ENCODE results near the gene EGLN2. TPM values are rescaled to one million over a fixed set of nuclear protein-coding genes. Genes with fewer than 3 reads are reported as not detected.

The EGLN2 gene
- total RNA-seq (ENCODE audit: unreplicated experiment): 142 TPM
- long read RNA-seq, transcript EGLN2-207 (5 exons, 2,821 nt): minor isoform, 14 of 118 reads
- long read RNA-seq, transcript EGLN2-201 (6 exons, 2,102 nt): major isoform, 93 of 118 reads
- long read RNA-seq, partial matches to known transcripts: 1 of 118 reads
- long read RNA-seq, other reads (novel, unspliced or antisense): 9 of 118 reads

DNA sequence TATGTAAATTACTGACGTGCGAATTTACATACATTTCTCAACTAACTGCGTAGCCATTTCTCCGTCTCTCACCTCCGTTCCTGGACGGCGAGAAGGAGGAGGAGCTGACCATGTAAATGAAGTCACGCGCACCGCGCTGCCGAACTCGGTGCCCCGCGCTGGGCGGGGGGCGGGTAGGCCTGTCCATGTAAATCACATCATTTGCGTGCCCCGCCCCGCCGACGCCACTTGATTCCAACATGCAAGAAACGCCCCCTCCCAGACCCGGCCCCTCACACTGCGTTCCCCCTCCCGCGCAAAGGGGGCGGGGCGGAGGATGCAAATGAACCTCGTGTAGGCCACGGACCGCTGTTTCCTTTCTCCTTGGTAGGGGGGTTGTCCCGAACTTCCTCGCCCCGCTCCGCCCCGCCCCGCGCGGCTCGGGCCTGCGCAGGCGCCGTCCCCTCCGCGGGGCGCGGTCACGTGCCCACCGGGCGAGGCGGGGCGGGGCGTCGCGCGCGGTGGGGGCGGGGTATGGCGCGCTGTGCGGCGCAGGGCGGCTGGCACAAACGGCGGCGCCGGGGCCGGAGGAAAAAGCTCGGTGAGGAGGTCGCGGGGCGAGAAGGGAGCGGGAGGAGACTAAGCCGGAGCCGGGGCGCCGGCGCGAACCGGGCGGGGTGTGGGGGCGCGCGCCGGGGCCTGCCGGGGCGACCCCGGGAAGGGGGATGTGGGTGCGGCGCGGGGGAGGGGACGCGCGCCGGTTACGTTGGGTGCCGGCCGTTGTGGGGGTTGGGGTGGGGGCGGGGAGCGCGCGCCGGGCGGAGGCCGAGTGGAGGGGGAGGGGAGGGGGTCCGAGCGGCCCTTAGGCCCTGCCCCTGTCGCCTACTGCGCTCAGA, at the start of gene EGLN2:
TSS of gene EGLN2 (plus strand) at position 509 of the 875 bp plus-strand sequence. CDS start 1,382 bp downstream, outside the sequence.
- peak; percentile 100 for DNase-seq
- TF ChIP-seq, protein P1, sequence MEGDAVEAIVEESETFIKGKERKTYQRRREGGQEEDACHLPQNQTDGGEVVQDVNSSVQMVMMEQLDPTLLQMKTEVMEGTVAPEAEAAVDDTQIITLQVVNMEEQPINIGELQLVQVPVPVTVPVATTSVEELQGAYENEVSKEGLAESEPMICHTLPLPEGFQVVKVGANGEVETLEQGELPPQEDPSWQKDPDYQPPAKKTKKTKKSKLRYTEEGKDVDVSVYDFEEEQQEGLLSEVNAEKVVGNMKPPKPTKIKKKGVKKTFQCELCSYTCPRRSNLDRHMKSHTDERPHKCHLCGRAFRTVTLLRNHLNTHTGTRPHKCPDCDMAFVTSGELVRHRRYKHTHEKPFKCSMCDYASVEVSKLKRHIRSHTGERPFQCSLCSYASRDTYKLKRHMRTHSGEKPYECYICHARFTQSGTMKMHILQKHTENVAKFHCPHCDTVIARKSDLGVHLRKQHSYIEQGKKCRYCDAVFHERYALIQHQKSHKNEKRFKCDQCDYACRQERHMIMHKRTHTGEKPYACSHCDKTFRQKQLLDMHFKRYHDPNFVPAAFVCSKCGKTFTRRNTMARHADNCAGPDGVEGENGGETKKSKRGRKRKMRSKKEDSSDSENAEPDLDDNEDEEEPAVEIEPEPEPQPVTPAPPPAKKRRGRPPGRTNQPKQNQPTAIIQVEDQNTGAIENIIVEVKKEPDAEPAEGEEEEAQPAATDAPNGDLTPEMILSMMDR (IDR thresholded peaks at IDR 0.05; ENCODE audit: partially characterized antibody, unreplicated experiment): no peak
- H3K27ac Mint-ChIP-seq (ENCODE audit: unreplicated experiment): peak within 1 kb of the TSS; percentile 87
- H3K36me3 Mint-ChIP-seq (ENCODE audit: unreplicated experiment): no peaks in the 10 kb centered on the region
- H3K9me3 Mint-ChIP-seq (ENCODE audit: unreplicated experiment): peaks cover 14% of the 10 kb centered on the region
- peaks cover 24% of the 10 kb centered on the region for H3K4me1 Mint-ChIP-seq (ENCODE audit: low read depth, unreplicated experiment)
- peak within 1 kb of the TSS; percentile 95 for H3K4me3 Mint-ChIP-seq (ENCODE audit: unreplicated experiment)
- peaks cover 5% of the 10 kb centered on the region for H3K27me3 Mint-ChIP-seq (ENCODE audit: unreplicated experiment)

DNA sequence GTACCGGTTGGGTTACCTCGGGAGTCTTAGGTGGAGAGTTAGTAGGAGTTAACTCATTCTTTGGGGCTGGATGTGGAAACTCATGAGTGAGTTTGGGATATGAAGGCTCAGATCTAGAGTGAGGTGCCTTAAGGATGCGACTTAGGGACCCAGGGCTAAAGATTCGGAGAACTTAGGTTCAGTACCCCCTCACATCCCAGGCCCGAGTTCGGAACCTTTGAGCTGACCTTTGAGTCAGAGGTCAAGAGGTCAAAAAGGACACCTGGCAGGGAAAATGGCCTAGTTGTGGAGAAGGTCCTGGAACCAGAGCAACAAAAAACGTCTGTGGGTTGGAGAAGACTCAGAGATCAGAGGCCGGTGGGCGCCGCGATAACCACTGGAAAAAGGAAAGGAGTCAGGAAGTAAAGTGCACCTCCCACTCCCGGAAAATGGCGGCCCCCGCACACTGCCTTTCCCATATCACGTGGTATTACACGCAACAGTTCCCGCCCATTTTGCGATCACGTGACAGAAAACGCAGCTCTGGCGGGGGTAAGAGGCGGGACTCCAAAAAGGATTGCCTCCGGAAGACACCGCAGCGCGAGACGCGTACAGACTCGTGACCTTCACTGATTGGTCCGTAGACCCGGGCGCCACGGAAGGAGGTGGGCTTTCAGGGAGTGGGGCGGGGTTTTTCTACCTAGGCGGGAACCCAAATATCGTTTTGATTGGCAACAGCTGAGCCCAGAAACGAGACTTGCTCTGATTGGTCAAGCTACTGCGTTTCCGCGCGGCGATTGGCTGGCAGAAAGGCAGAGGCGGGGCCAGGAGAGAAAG, 48.7 kb upstream of the EGLN2 start, which contains the start of gene ACTMAP:
TSS of gene ACTMAP (minus strand) at position 420 of the 816 bp plus-strand sequence. CDS start 674 bp downstream, outside the sequence.
- TF ChIP-seq, protein P1 (IDR thresholded peaks at IDR 0.05; ENCODE audit: partially characterized antibody, unreplicated experiment): no peak
- Mint-ChIP-seq H3K36me3 (ENCODE audit: unreplicated experiment) (no peaks in the 10 kb centered on the region), H3K4me3 (ENCODE audit: unreplicated experiment) (peak within 1 kb of the TSS; percentile 100), H3K9me3 (ENCODE audit: unreplicated experiment) (peaks cover 8% of the 10 kb centered on the region), H3K4me1 (ENCODE audit: low read depth, unreplicated experiment) (peaks cover 17% of the 10 kb centered on the region), H3K27ac (ENCODE audit: unreplicated experiment) (peak within 1 kb of the TSS; percentile 98), H3K27me3 (ENCODE audit: unreplicated experiment) (peaks cover 11% of the 10 kb centered on the region)
- peak; percentile 99 for DNase-seq

DNA sequence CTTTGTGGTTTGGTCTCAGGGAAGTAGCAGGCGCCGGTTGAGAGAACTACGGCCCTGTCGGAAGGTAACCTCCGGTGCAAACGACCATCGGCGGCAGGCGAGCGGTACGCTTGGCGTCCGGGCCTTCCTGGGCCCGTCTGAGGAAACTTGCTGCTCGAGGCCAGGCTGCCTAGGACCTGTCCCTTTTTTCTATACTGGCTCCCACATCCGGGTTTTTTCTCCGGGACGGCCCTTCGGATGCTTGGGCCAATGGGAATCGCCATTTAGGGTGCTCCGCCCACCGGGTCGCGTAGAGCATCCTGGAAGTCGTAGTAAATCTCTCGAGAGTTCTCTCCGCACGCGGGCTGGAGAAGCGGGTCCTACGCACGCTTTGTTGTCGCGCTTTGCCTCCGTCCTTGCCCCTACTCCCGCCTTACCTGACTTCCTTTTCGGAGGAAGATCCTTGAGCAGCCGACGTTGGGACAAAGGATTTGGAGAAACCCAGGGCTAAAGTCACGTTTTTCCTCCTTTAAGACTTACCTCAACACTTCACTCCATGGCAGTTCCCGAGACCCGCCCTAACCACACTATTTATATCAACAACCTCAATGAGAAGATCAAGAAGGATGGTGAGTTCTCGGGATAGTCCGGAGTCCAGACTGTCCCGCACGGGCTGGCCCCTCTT, 48.0 kb upstream of the EGLN2 start, which contains the start of gene SNRPA:
TSS of gene SNRPA (plus strand) at position 330 of the 664 bp plus-strand sequence. CDS start at position 536, 206 bp downstream.
- H3K36me3 Mint-ChIP-seq (ENCODE audit: unreplicated experiment): no peaks in the 10 kb centered on the region
- H3K27me3 Mint-ChIP-seq (ENCODE audit: unreplicated experiment): peaks cover 11% of the 10 kb centered on the region
- H3K4me1 Mint-ChIP-seq (ENCODE audit: low read depth, unreplicated experiment): peaks cover 17% of the 10 kb centered on the region
- peak within 1 kb of the TSS; percentile 100 for H3K4me3 Mint-ChIP-seq (ENCODE audit: unreplicated experiment)
- DNase-seq: peak; percentile 95
- H3K9me3 Mint-ChIP-seq (ENCODE audit: unreplicated experiment): peaks cover 8% of the 10 kb centered on the region
- peak within 1 kb of the TSS; percentile 98 for H3K27ac Mint-ChIP-seq (ENCODE audit: unreplicated experiment)
- TF ChIP-seq, protein P1 (IDR thresholded peaks at IDR 0.05; ENCODE audit: partially characterized antibody, unreplicated experiment): no peak

DNA sequence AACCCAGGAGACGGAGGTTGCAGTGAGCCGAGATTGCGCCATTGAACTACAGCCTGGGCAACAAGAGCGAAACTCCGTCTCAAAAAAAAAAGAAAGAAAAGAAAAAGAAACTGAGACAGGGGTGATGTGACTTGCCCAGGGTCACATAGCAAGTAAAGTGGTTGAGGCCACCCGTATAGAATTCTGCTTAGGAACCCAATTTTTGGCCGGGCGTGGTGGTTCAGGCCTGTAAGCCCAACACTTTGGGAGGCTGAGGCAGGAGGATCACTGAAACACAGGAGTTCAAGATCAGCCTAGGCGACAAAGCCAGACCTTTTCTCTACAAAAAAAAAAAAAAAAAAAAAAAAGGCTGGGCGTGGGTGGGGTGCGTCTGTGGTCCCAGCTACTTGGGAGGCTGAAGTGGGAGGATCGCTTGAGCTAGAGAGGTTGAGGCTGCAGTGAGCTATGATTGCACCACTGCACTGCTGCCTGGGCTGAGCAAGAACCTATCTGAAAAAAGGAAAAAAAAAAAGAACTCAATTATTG, 46.7 kb upstream of the EGLN2 start:
- Mint-ChIP-seq H3K27ac (ENCODE audit: unreplicated experiment) (peak overlapping the region; percentile 98), H3K9me3 (ENCODE audit: unreplicated experiment) (peaks cover 11% of the 10 kb centered on the region), H3K4me1 (ENCODE audit: low read depth, unreplicated experiment) (peaks cover 17% of the 10 kb centered on the region), H3K36me3 (ENCODE audit: unreplicated experiment) (no peaks in the 10 kb centered on the region), H3K4me3 (ENCODE audit: unreplicated experiment) (peak overlapping the region; percentile 100), H3K27me3 (ENCODE audit: unreplicated experiment) (peaks cover 11% of the 10 kb centered on the region)
- TF ChIP-seq, protein P1 (IDR thresholded peaks at IDR 0.05; ENCODE audit: partially characterized antibody, unreplicated experiment): no peak
- no peak for DNase-seq

All from glutamatergic neuron (in vitro differentiated cells).